ENCODE results near the gene PPIL1.
"Not testable (repeated sequence)": the region's sequence is repeated elsewhere in the genome, so short reads cannot be mapped to it uniquely, and the experiment has no call there.

The PPIL1 gene

DNA sequence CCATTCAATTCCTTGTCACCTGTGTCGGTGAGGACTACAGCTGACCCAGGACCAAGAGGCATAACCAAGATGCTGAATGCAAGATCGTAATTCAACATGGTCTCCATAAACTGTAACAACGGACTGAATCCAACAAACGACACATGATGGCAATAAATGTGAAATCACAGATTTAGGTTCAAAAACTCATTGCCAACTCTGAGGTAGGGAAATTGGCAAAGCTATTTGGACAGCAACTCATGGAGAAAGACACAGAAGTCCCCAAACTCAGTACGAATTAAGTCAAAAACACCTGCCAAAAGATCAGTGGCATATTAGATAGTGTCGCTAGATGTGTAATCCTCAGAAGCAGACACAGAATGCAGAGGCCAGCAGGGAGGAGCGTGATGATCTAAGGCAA lies 60.4 kb downstream of the PPIL1 start:
- DNase-seq (ENCODE audit: low spot score): no peak

DNA sequence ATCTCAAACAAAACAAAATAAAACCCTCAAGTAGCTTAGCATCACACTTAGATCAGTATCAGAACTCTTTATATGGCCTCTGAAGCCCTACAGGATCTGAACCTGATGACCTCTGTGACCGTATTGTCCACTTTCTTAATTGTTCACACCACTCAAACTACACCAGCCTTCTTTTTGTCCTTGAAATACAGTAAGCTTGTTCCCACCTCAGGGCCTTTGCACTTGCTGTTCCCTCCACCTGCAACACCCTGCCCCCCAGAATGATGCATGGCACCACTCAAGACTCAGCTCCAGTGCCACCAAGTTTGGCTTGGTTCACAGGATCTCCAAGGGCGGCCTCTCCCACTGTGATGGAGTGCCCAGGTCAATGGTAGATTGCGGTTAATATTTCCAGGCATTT lies 61.1 kb downstream of the PPIL1 start:
- no peak for DNase-seq (ENCODE audit: low spot score)

DNA sequence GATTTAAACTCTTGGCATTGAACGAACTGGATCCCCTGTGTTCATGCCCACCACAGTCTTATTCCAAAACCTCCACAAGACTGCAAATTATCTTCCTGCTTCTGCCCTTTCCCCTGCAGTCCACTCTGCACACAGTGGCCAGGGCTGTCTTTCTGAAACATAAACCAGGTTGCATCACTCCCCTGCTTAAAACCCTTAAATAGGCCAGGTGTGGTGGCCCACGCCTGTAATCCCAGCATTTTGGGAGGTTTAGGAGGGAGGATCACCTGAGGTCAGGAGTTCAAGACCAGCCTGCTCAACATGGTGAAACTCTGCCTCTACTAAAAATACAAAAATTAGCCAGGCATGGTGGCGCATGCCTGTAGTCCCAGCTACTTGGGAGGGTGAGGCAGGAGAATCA lies 61.6 kb downstream of the PPIL1 start:
- DNase-seq (ENCODE audit: low spot score): not testable (repeated sequence)

DNA sequence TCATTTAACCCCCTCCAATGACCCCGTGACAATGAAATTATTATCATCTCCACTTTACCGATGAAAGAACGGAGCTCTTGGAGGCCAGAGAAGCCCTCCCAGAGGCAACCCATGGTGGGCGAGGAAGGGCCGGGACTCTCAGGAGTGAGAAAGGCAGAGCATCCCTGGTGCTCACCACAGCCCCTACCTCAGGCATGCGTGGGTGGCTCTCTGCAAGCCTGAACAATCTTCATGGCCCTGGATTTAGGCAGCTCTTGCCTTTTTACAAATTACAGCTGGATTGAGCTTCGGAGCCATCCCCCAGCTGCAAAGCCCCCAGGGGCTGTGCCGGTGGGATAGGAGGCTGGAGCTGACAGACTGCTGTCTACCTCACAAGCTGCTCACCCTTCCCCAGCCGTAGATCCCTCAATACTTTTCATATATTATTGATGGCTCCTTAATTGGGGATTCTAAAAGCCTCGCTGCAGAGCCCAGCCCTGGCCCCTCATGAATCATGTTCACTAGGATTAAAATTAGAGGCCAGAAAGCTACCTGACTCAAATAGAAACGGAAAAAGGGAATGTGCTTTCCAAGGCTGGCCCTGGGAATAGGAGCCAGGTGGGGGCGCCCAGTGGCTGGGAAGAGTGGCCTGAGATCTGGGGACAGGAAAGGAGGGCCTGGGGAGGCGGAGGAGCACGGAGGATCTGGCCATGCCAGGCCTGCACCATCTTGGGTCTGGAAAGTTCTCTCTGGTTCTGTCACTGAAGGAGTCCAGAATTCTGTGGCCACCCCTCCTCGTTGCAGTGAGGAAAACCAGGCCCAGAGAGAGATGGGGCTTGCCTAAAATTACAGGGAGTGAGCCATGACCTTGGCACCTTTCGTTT lies 64.4 kb downstream of the PPIL1 start:
- no peak for DNase-seq (ENCODE audit: low spot score)

DNA sequence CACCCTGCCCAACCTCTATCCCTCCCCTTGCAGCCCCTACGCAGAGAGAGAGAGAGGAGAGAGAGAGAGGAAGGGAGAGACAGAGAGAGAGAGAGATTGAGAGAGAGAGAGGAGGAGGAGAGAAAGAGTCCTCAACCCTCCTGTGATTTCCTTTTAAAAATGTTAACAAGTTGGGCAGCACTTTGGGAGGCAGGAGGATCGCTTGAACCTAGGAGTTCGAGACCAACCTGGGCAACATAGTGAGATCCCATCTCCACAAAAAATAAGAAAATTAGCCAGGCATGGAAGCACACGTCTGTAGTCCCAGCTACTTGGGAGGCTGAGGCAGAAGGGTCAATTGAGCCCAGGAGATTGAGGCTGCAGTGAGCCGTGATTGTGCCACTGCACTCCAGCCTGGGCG lies 65.4 kb downstream of the PPIL1 start:
- no peak for DNase-seq (ENCODE audit: low spot score)

DNA sequence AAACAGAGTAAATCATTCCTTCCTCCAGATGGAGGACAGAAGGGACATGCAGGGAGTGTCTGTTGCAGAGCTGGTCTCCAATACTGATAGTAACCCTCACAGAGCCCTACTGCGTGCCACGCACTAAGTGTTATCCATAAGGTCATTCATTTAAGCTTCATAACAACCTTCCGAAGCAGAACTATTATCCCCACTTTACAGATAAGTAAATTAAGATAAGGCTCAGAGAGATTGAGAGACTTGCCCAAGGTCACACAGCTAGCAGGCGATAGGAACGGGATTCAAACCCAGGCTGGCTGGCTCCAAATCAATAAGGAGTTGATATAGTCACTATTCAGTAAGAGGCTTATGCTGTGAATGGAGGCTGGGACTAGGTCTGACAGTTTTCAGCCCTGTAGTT lies 66.0 kb downstream of the PPIL1 start:
- DNase-seq (ENCODE audit: low spot score): no peak

DNA sequence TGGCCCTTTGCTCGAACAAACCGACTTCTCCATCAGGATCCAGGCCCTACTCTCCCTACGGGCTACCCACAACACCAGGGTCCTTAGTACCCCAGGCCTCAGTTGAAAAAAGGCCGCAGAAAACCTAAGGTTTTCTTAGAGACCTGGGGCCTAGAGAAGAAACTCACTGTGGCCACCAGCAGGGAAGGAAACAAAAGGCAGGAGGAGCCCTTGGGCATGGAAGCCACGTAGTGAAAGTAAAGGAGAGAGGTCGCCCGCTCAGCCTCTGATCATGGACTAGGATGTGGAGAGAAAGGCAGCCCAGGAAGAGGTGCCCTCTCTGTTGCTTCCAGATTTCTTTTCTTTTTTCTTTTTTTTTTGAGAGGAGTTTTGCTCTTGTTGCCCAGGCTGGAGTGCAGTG lies 66.9 kb downstream of the PPIL1 start:
- DNase-seq (ENCODE audit: low spot score): no peak

DNA sequence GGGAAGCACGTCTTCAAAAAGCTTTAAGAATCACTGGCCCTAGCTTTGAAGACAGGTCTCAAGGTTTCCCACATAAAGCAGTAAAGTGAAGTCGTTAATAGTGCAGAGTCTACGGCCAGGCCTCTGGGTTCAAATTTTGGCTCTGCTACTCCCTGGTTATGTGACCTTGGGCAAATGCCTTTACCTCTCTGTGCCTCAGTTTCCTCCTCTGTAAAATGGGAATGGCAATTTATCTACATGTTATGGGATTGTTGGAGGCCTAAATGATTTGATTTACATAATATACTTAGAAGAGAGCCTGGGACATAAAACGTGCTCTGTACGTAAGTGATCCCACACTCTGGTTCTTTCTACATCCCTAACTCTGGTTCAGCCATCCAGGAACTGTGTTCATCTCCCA lies 67.5 kb downstream of the PPIL1 start:
- no peak for DNase-seq (ENCODE audit: low spot score)

DNA sequence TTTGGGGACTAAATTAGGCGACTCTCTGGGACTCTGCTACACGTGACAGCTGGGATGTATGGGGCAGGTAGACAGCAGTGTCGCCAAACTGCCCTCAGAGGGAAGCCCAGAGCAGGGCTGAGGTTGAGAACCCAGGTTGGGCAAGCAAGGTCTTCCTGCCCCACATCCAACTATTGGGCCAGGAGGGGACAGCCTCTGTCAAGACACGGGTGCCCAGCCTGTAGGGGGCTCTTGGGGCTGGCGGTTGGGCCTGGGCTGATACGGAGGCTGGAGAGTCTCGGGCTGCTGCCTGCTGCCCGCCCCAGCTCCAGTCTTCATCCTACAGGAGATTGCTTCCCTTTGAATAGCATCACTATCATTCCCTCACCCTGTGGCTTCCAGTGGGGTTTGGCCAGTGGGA lies 68.7 kb downstream of the PPIL1 start:
- DNase-seq (ENCODE audit: low spot score): no peak

DNA sequence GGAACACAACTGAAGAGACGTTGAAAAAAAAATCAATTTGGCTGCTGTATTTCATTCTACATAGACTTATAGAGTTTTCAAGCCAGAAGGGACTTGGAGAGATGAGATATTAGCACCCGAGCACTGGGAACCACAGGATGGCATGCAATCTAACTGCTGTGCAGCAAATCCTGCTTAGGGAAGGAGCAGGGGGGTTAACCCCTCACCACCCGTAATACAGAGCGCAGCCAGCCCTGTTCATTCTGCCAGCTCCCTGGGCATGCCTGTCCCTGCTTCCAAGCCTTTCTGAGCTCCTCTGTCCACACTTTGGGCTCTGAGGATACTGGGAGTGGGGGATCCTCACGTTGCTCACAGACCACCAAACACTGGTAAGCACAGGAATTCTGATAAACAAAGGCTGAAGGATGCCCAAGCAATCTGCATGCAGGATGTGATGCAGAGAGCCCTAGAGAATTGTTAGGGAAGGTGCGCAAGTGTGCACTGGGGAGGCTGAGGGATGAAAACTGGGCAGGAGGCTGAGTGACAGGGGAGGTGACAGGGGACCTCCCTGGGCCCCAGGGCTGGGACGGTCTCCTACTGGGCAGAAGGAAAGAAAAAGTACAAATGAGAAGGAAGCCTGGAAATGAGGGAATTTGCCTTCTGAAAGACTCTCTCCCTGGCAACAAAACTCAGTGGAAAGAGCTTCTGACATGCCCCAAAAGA lies 69.4 kb downstream of the PPIL1 start:
- no peak for DNase-seq (ENCODE audit: low spot score)
